Kidney (tissue), 14 donors: ENCODE measurements around the gene SENP8. TPM values are rescaled to one million over a fixed set of nuclear protein-coding genes. Genes with fewer than 3 reads are reported as not detected.
A peak's percentile ranks its signal among the peaks of the same experiment; 100 is the strongest.

Source experiments
- DNase-seq, 5 donors: peaks; one replicate each; pipeline ENCODE4 v3.0.0-alpha.2; 2013 to 2020
- FAIRE-seq: peaks from 2 replicates; lab custom pipeline; 2012; peaks lifted over from hg19 to GRCh38; lab: Jason Lieb, UNC
- H3K27ac ChIP-seq, 2 donors: one replicate each; pipeline ENCODE4 v1.7.0; 2013; ENCODE audit warnings: low read depth in 2 of 2, low read length in 2 of 2, inconsistent platforms in 1 of 2
- H3K27me3 ChIP-seq: one replicate; pipeline ENCODE4 v1.7.1; 2013; ENCODE audit warnings: low read length, inconsistent platforms; ENCODE audit not compliant: control insufficient read depth, insufficient read depth
- H3K36me3 ChIP-seq, 3 donors: one replicate each; pipeline versions ENCODE4 v1.7.0 to v1.7.1; 2013; ENCODE audit warnings: low read length in 3 of 3, control low read depth in 1 of 3, inconsistent platforms in 1 of 3; ENCODE audit not compliant: insufficient read depth in 3 of 3, control insufficient read depth in 2 of 3
- H3K4me1 ChIP-seq, 3 donors: one replicate each; pipeline versions ENCODE4 v1.7.0 to v1.7.1; 2013; ENCODE audit warnings: low read length in 3 of 3, inconsistent platforms in 1 of 3, low read depth in 1 of 3; ENCODE audit not compliant: control insufficient read depth in 2 of 3, insufficient read depth in 2 of 3
- H3K4me3 ChIP-seq, 3 donors: one replicate each; pipeline versions ENCODE4 v1.7.0 to v1.8.1; 2013; ENCODE audit warnings: low read length in 3 of 3, control low read depth in 1 of 3, inconsistent platforms in 1 of 3
- H3K9ac ChIP-seq, 3 donors: one replicate each; pipeline versions ENCODE4 v1.7.0 to v1.7.1; 2013; ENCODE audit warnings: low read length in 3 of 3, control low read depth in 1 of 3, inconsistent platforms in 1 of 3
- H3K9me3 ChIP-seq, 3 donors: one replicate each; pipeline versions ENCODE4 v1.7.0 to v1.7.1; 2013; ENCODE audit warnings: low read length in 3 of 3, control low read depth in 1 of 3, inconsistent platforms in 1 of 3; ENCODE audit not compliant: control insufficient read depth in 2 of 3, insufficient read depth in 1 of 3
- intact Hi-C: fragments of 100-400 bp; cut with DNase I; formaldehyde crosslinking; loops from one replicate; pipeline ENCODE4 v1.11.1; 2022
- polyA plus RNA-seq: library from polyadenylated mRNA; stranded (reverse); fragments of 350-450 nt; fragmentation: Illumina TruSeq; extraction: RNeasy Lipid Tissue Mini Kit (QIAGEN cat#74804); gene quantifications from one replicate; pipeline ENCODE4 v1.2.3, GENCODE V29; 2014; ENCODE audit warnings: low read depth, low replicate concordance; ENCODE audit not compliant: insufficient read depth
- total RNA-seq: library from RNA; stranded (reverse); fragmentation: NEBNext Ultra II Directional; extraction: Animal tissue kit (Norgen Biotek cat#: 25700); gene quantifications from one replicate; pipeline ENCODE4 v1.2.1, GENCODE V29; 2021
- TF ChIP-seq, protein P1 (sequence below): IDR thresholded peaks from 3 replicates; pipeline ENCODE4 v1.5.1; 2012; ENCODE audit warnings: mild to moderate bottlenecking, moderate library complexity, borderline replicate concordance; ENCODE audit not compliant: insufficient read depth; ENCODE audit errors: extremely low read depth
- donor health status: control.
- donor health status: control.
- donor health status: control.
- donor health status: control.
- donor health status: control.
- donor health status: DM: yes; HTN: yes; CAD: no.
- donor health status: Normal renal cell carcinoma (clear cell type).

Gene SENP8
- total and polyA plus RNA-seq, 2 donors from 2014 or later, result 4.8 to 5.6 TPM

DNA sequence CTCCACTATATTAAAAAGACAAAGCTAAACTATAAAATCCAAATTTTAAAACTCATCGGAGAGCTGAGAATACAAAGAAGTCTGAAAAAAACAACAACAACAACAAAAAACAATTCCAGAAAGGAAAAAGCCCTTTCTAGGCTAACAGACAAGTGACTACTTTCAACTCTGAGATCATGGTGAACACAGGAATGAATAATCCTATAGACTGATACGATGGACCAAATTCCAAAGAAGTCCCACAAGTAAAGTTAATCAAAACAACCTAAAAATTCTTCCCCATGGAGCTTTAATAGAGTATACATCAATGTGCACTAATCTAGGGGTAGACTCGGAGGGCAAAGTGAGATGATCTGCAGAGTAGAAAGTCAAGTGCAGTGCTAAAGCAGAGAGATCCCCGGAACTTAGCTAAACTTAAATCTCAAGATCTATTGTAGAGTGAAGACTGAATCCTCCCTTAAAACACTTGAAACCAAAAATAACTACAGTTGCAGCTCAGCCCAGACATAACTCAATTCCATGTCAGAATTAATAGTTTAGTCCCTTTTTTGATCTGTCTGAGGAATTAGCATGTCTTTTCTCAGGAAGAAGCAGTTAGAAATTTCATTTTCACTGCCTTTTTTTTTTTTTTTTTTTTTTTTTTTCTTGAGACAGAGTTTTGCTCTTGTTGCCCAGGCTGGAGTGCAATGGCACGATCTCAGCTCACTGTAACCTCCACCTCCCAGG is 43.7 kb upstream of the SENP8 start:
- Histone ChIP-seq H3K27ac (no peak overlapping the region), H3K36me3 (no peaks in the 10 kb centered on the region), H3K9me3 (no peaks in the 10 kb centered on the region), H3K9ac (no peak overlapping the region), H3K4me1 (no peaks in the 10 kb centered on the region), H3K27me3 (no peaks in the 10 kb centered on the region), H3K4me3 (no peak overlapping the region)
- TF ChIP-seq, protein P1, sequence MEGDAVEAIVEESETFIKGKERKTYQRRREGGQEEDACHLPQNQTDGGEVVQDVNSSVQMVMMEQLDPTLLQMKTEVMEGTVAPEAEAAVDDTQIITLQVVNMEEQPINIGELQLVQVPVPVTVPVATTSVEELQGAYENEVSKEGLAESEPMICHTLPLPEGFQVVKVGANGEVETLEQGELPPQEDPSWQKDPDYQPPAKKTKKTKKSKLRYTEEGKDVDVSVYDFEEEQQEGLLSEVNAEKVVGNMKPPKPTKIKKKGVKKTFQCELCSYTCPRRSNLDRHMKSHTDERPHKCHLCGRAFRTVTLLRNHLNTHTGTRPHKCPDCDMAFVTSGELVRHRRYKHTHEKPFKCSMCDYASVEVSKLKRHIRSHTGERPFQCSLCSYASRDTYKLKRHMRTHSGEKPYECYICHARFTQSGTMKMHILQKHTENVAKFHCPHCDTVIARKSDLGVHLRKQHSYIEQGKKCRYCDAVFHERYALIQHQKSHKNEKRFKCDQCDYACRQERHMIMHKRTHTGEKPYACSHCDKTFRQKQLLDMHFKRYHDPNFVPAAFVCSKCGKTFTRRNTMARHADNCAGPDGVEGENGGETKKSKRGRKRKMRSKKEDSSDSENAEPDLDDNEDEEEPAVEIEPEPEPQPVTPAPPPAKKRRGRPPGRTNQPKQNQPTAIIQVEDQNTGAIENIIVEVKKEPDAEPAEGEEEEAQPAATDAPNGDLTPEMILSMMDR, result no peak
- peak in 2 of 5 donors; percentile 21 to 39 for DNase-seq
- intact Hi-C loops, result no loop called here
- no peak for FAIRE-seq

DNA sequence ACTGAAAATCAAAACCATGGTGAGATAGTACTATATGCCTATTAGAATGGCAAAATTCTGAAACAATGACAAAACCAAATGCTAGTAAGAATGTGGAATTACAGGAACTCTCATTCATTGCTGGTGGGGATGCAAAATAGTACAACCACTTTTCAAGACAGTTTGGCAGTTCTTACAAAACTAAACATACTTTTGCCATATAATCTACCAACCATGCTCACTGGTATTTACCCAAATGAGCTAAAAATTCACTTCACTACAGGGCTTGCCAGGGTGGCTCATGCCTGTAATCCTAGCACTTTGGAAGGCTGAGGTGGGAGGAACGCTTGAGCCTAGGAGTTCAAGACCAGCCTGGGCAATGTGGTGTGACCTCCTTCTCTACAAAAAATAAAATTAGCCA is 40.3 kb upstream of the SENP8 start:
- H3K4me1 ChIP-seq, result no peaks in the 10 kb centered on the region
- H3K36me3 ChIP-seq, result no peaks in the 10 kb centered on the region
- no peaks in the 10 kb centered on the region for H3K27me3 ChIP-seq
- no peak overlapping the region for H3K9ac ChIP-seq
- FAIRE-seq (no peak), DNase-seq (no peak)
- TF ChIP-seq, protein P1, result no peak
- H3K9me3 ChIP-seq, result no peaks in the 10 kb centered on the region
- no peak overlapping the region for H3K27ac ChIP-seq
- no peak overlapping the region for H3K4me3 ChIP-seq
- intact Hi-C loops, result no loop called here

DNA sequence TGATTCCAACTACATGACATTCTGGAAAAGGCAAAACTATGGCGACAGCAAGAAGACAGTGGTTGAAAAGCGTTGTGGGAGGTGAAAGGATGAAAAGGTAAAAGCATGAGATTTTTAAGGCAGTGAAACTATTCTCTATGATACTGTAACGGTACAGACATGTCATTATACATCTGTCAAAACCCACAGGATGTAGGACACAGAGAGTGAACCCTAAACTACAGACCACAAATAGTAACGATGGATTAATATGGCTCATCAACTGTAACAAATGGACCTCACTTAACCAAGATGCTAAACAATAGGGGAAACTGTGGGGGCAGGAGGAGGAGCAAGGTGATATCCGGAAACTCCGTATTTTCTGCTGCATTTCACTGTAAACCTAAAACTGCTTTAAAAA is 39.3 kb upstream of the SENP8 start:
- Histone ChIP-seq H3K9me3 (no peaks in the 10 kb centered on the region), H3K27me3 (no peaks in the 10 kb centered on the region), H3K36me3 (no peaks in the 10 kb centered on the region), H3K4me1 (no peaks in the 10 kb centered on the region), H3K4me3 (no peak overlapping the region), H3K9ac (no peak overlapping the region), H3K27ac (no peak overlapping the region)
- no peak for DNase-seq
- FAIRE-seq, result no peak
- TF ChIP-seq, protein P1, result no peak
- intact Hi-C loops, result no loop called here

- no peak overlapping the region for H3K27ac ChIP-seq
- H3K4me3 ChIP-seq, result no peak overlapping the region
- intact Hi-C loops, result no loop called here
- H3K9ac ChIP-seq, result no peak overlapping the region
- no peak for FAIRE-seq
- no peaks in the 10 kb centered on the region for H3K9me3 ChIP-seq
- H3K36me3 ChIP-seq, result no peaks in the 10 kb centered on the region
- TF ChIP-seq, protein P1, result no peak
- no peaks in the 10 kb centered on the region for H3K27me3 ChIP-seq
- H3K4me1 ChIP-seq, result no peaks in the 10 kb centered on the region
- DNase-seq, result no peak
Observed at GRCh38 chr15:72082176-72082575, 36.0 kb upstream of the SENP8 start.
